HepG2 (cell line): ENCODE results near the gene SPTBN4. TPM values are rescaled to one million over a fixed set of nuclear protein-coding genes. Genes with fewer than 3 reads are reported as not detected.

Experiments used
- ARNT ChIP-seq: fragments of 450-650 bp; IDR thresholded peaks from 2 replicates; pipeline ENCODE4 v1.6.1; 2017
- BRF2 ChIP-seq: sonication (generic); formaldehyde crosslinking; IDR thresholded peaks from 2 replicates; pipeline ENCODE4 v1.8.1; 2022; ENCODE audit warnings: mild to moderate bottlenecking, missing genetic modification reagents
- FOXO1 ChIP-seq: sonication (generic); formaldehyde crosslinking; IDR thresholded peaks from 2 replicates; pipeline ENCODE4 v1.4.0; 2020; ENCODE audit warnings: missing genetic modification reagents
- GMEB2 ChIP-seq: IDR thresholded peaks from 2 replicates; pipeline ENCODE4 v1.6.1; 2016; ENCODE audit warnings: missing biosample characterization, missing genetic modification reagents, low read depth
- MLXIP ChIP-seq: sonication (generic); formaldehyde crosslinking; IDR thresholded peaks from 2 replicates; pipeline ENCODE4 v1.9.0; 2021; ENCODE audit warnings: missing genetic modification reagents, borderline replicate concordance
- WIZ ChIP-seq: sonication (generic); formaldehyde crosslinking; IDR thresholded peaks from 2 replicates; pipeline ENCODE4 v1.5.1; 2020; ENCODE audit warnings: mild to moderate bottlenecking, missing genetic modification reagents
- YY1 ChIP-seq: IDR thresholded peaks from 2 replicates; pipeline ENCODE4 v1.6.1; 2011; ENCODE audit warnings: low read length, low read depth, moderate library complexity, mild to moderate bottlenecking; ENCODE audit not compliant: insufficient read depth, insufficient replicate concordance
- ZBTB39 ChIP-seq: sonication (generic); formaldehyde crosslinking; IDR thresholded peaks from 2 replicates; pipeline ENCODE4 v1.5.0; 2020; ENCODE audit warnings: missing genetic modification reagents
- ZIK1 ChIP-seq: sonication (generic); formaldehyde crosslinking; IDR thresholded peaks from 2 replicates; pipeline ENCODE4 v1.5.0; 2020; ENCODE audit warnings: mild to moderate bottlenecking, low read depth, missing genetic modification reagents, borderline replicate concordance
- ZNF326 ChIP-seq: sonication (generic); formaldehyde crosslinking; IDR thresholded peaks from 2 replicates; pipeline ENCODE4 v1.4.0; 2020; ENCODE audit warnings: missing genetic modification reagents, borderline replicate concordance
- ZNF687 ChIP-seq: sonication (generic); formaldehyde crosslinking; IDR thresholded peaks from 2 replicates; pipeline ENCODE4 v1.5.1; 2020; ENCODE audit warnings: mild to moderate bottlenecking, missing genetic modification reagents, moderate library complexity
- ZSCAN31 ChIP-seq: sonication (generic); formaldehyde crosslinking; IDR thresholded peaks from 2 replicates; pipeline ENCODE4 v1.5.0; 2020; ENCODE audit warnings: low read depth, mild to moderate bottlenecking, missing genetic modification reagents
- polyA plus RNA-seq, 8 experiments: library from polyadenylated mRNA; depleted of rRNA in 3 of 8; stranded (reverse) in 7 of 8; unstranded in 1 of 8; fragments of >200 nt; fragmentation: Illumina TruSeq in 4 of 8; extraction: Trizol in 4 of 8; gene quantifications; 2 replicates each; pipeline versions ENCODE4 v1.2.1 to v1.2.3, GENCODE V29; 2011 to 2016; ENCODE audit warnings: low read depth in 4 of 8, missing spikeins in 1 of 8, mixed read lengths in 1 of 8; ENCODE audit not compliant: insufficient read depth in 1 of 8
- total RNA-seq, 5 experiments: library from RNA; depleted of rRNA; stranded (reverse); fragments of >200 nt; fragmentation: Illumina TruSeq; extraction: Trizol; gene quantifications; 2 replicates each; pipeline ENCODE4 v1.2.3, GENCODE V29; 2016; ENCODE audit warnings: low read depth in 1 of 5
- TF ChIP-seq, protein P1 (sequence below): fragments of 450-650 bp; IDR thresholded peaks from 2 replicates; pipeline ENCODE4 v1.6.1; 2017

The SPTBN4 gene
- total and polyA plus RNA-seq, 2 of the 13 experiments (the other 11 are each of a cell fraction or from before 2014, with no cell fraction given): 0.11 TPM

GRCh38 chr19:40420766-40421765, 45.7 kb upstream of the SPTBN4 start (continued):
- TF ChIP-seq ZIK1 (CRISPR knock-in tag): peak; percentile 51; the same call in 1 of the 2 replicates
- TF ChIP-seq ZBTB39 (CRISPR knock-in tag): no peak
- no peak for TF ChIP-seq ZNF326 (CRISPR knock-in tag)
- TF ChIP-seq WIZ (CRISPR knock-in tag): 0 out of 2 replicates have a peak, but pooled peaks have one; percentile 58
- TF ChIP-seq ZNF687 (CRISPR knock-in tag): peak; percentile 97
- TF ChIP-seq ARNT: no peak
- no peak for TF ChIP-seq FOXO1 (CRISPR knock-in tag)
- TF ChIP-seq YY1: peak; percentile 55
- no peak for TF ChIP-seq BRF2 (CRISPR knock-in tag)
- peak; percentile 87 for TF ChIP-seq ZSCAN31 (CRISPR knock-in tag)
- TF ChIP-seq, protein P1, sequence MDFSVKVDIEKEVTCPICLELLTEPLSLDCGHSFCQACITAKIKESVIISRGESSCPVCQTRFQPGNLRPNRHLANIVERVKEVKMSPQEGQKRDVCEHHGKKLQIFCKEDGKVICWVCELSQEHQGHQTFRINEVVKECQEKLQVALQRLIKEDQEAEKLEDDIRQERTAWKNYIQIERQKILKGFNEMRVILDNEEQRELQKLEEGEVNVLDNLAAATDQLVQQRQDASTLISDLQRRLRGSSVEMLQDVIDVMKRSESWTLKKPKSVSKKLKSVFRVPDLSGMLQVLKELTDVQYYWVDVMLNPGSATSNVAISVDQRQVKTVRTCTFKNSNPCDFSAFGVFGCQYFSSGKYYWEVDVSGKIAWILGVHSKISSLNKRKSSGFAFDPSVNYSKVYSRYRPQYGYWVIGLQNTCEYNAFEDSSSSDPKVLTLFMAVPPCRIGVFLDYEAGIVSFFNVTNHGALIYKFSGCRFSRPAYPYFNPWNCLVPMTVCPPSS: no peak
- no peak for TF ChIP-seq GMEB2 (CRISPR knock-in tag)
- TF ChIP-seq MLXIP: no peak
